HEK293 (cell line): Measurements from ENCODE around the gene NFKB1.

ENCODE experiments used
- CTCF ChIP-seq: fragments of 450-650 bp; formaldehyde crosslinking; IDR thresholded peaks from 2 replicates; pipeline ENCODE4 v1.5.1; 2016; ENCODE audit warnings: missing biosample characterization, missing genetic modification characterization
- RBAK ChIP-seq: fragments of 450-650 bp; formaldehyde crosslinking; IDR thresholded peaks from 2 replicates; pipeline ENCODE4 v1.5.1; 2016; ENCODE audit warnings: missing biosample characterization, missing genetic modification characterization
- YY2 ChIP-seq: fragments of 450-650 bp; formaldehyde crosslinking; IDR thresholded peaks from 2 replicates; pipeline ENCODE4 v1.5.1; 2016; ENCODE audit warnings: missing biosample characterization, missing genetic modification characterization
- ZBTB20 ChIP-seq: fragments of 450-650 bp; formaldehyde crosslinking; IDR thresholded peaks from 2 replicates; pipeline ENCODE4 v1.5.1; 2016; ENCODE audit warnings: missing biosample characterization, missing genetic modification characterization
- ZNF175 ChIP-seq: fragments of 450-650 bp; formaldehyde crosslinking; IDR thresholded peaks from 2 replicates; pipeline ENCODE4 v1.5.1; 2016; ENCODE audit warnings: missing biosample characterization, missing genetic modification characterization
- ZNF544 ChIP-seq: fragments of 450-650 bp; formaldehyde crosslinking; IDR thresholded peaks from 2 replicates; pipeline ENCODE4 v1.5.0; 2017; ENCODE audit warnings: missing biosample characterization, missing genetic modification characterization
- ZNF704 ChIP-seq: fragments of 450-650 bp; formaldehyde crosslinking; IDR thresholded peaks from 2 replicates; pipeline ENCODE4 v1.5.1; 2016; ENCODE audit warnings: missing biosample characterization, missing genetic modification characterization
- ZNF777 ChIP-seq: fragments of 450-650 bp; formaldehyde crosslinking; IDR thresholded peaks from 2 replicates; pipeline ENCODE4 v1.5.1; 2017; ENCODE audit warnings: missing biosample characterization, missing genetic modification characterization, borderline replicate concordance

GRCh38 chr4:102612210-102612609 is 111.1 kb downstream of the NFKB1 start:
- TF ChIP-seq ZNF175 (tag by site-specific recombination) (no peak), ZBTB20 (no peak), CTCF (tag by site-specific recombination) (no peak), ZNF544 (no peak), YY2 (tag by site-specific recombination) (no peak), RBAK (no peak), ZNF777 (tag by site-specific recombination) (no peak), ZNF704 (tag by site-specific recombination) (no peak)
